NCI-H226 (cell line): ENCODE measurements around the gene FOXN3.

Experiments used
- DNase-seq: peaks from one replicate; pipeline ENCODE4 v3.0.0-alpha.2; 2015

FOXN3 gene

GRCh38 chr14:89407856-89408255 is 9.2 kb downstream of the FOXN3 start:
- DNase-seq: peak; percentile 55

GRCh38 chr14:89406941-89407340 is 10.1 kb downstream of the FOXN3 start:
- no peak for DNase-seq

GRCh38 chr14:89406361-89406760 is 10.7 kb downstream of the FOXN3 start:
- DNase-seq: no peak

- DNase-seq: no peak
These were observed 11.3 kb downstream of the FOXN3 start for GRCh38 chr14:89405712-89406111.

GRCh38 chr14:89402363-89402762 is 14.7 kb downstream of the FOXN3 start:
- no peak for DNase-seq

- DNase-seq: no peak
These were observed 15.3 kb downstream of the FOXN3 start for GRCh38 chr14:89401761-89402160.

- DNase-seq: no peak
These were observed 15.8 kb downstream of the FOXN3 start for GRCh38 chr14:89401241-89401640.

GRCh38 chr14:89400529-89400928 is 16.5 kb downstream of the FOXN3 start:
- DNase-seq: no peak

GRCh38 chr14:89399594-89400068 is 17.4 kb downstream of the FOXN3 start:
- peak; percentile 27 for DNase-seq

GRCh38 chr14:89399157-89399556 is 17.9 kb downstream of the FOXN3 start:
- no peak for DNase-seq

- no peak for DNase-seq
These were observed 19.3 kb downstream of the FOXN3 start for GRCh38 chr14:89397569-89398230.

GRCh38 chr14:89394972-89395371 is 22.1 kb downstream of the FOXN3 start:
- no peak for DNase-seq

GRCh38 chr14:89393222-89393745 is 23.7 kb downstream of the FOXN3 start:
- no peak for DNase-seq

GRCh38 chr14:89392181-89392580 is 24.9 kb downstream of the FOXN3 start:
- DNase-seq: no peak

GRCh38 chr14:89391556-89391955 is 25.5 kb downstream of the FOXN3 start:
- DNase-seq: no peak

GRCh38 chr14:89391123-89391522 is 25.9 kb downstream of the FOXN3 start:
- DNase-seq: no peak

GRCh38 chr14:89388853-89389252 is 28.2 kb downstream of the FOXN3 start:
- no peak for DNase-seq

GRCh38 chr14:89387922-89388685 is 28.9 kb downstream of the FOXN3 start:
- DNase-seq: no peak

GRCh38 chr14:89386212-89386886 is 30.7 kb downstream of the FOXN3 start:
- no peak for DNase-seq

- DNase-seq: no peak
These were observed 32.4 kb downstream of the FOXN3 start for GRCh38 chr14:89384636-89385035.

GRCh38 chr14:89384023-89384422 is 33.0 kb downstream of the FOXN3 start:
- no peak for DNase-seq

GRCh38 chr14:89382901-89383845 is 33.9 kb downstream of the FOXN3 start:
- no peak for DNase-seq
